Dermis blood vessel endothelial cell (primary cell): ENCODE results near the gene ARHGDIB. TPM values are rescaled to one million over a fixed set of nuclear protein-coding genes. Genes with fewer than 3 reads are reported as not detected.

ENCODE experiments used
- DNase-seq: peaks from one replicate; pipeline ENCODE4 v3.0.0; 2010
- total RNA-seq: library from RNA; depleted of rRNA; stranded (reverse); fragments of >200 nt; gene quantifications from 2 replicates; pipeline ENCODE4 v1.2.3, GENCODE V29; 2014

The ARHGDIB gene
- total RNA-seq, 1 donor from 2014 or later = 117 TPM

- DNase-seq = no peak
Observed at GRCh38 chr12:14893506-14894250, 67.7 kb downstream of the ARHGDIB start.

- no peak for DNase-seq
Observed at GRCh38 chr12:14892726-14893505, 68.5 kb downstream of the ARHGDIB start.

Other genes with a start within 250 kb of the ARHGDIB start
- 9.5 and 17.4 TPM in 2 replicates for gene WBP11, start 158.1 kb downstream of the ARHGDIB start, total RNA-seq
- gene C12orf60, start 157.9 kb downstream of the ARHGDIB start, total RNA-seq = 1.7 and 2.0 TPM in 2 replicates
- gene SMCO3, start 147.4 kb downstream of the ARHGDIB start, total RNA-seq = 1.2 and 1.6 TPM in 2 replicates
- 53.1 and 55.7 TPM in 2 replicates for gene ART4, start 118.1 kb downstream of the ARHGDIB start, total RNA-seq
- 63.0 and 68.4 TPM in 2 replicates for gene MGP, start 75.7 kb downstream of the ARHGDIB start, total RNA-seq
- gene ERP27, start 23.1 kb downstream of the ARHGDIB start, total RNA-seq = 0.14 TPM in 1 of 2 replicates, not detected in the other
- not detected in 2 replicates for gene PDE6H, start 11.4 kb upstream of the ARHGDIB start, total RNA-seq